ENCODE measurements around the gene AICDA.

GRCh38 chr12:8628731-8629130 is 16.1 kb upstream of the AICDA start:
- TF ChIP-seq GATA2 (IDR thresholded peaks at IDR 0.05; ENCODE audit: low read depth, low read length) (no peak), GATA3 (IDR thresholded peaks at IDR 0.05; ENCODE audit: low read depth, low read length) (no peak)
